Transverse colon (tissue), 4 donors: ENCODE measurements around the gene B4GALNT4. TPM values are rescaled to one million over a fixed set of nuclear protein-coding genes. Genes with fewer than 3 reads are reported as not detected.
"Not testable (repeated sequence)": the region's sequence is repeated elsewhere in the genome, so short reads cannot be mapped to it uniquely, and the experiment has no call there.

ENCODE experiments used
- DNase-seq: peaks from one replicate; pipeline ENCODE4 v3.0.0-alpha.2; 2019
- H3K27ac ChIP-seq, 4 donors: fragments of 200-600 bp; sonication (generic); 2 replicates each; pipeline ENCODE4 v1.5.1; 2016 to 2018; ENCODE audit warnings: inconsistent platforms in 4 of 4
- H3K27me3 ChIP-seq: fragments of 200-600 bp; sonication (generic); 2 replicates; pipeline ENCODE4 v1.5.1; 2017; ENCODE audit warnings: inconsistent platforms
- H3K36me3 ChIP-seq, 4 donors: fragments of 200-600 bp; sonication (generic); 2 replicates each; pipeline ENCODE4 v1.5.1; 2017 to 2019; ENCODE audit warnings: inconsistent platforms in 4 of 4
- H3K4me1 ChIP-seq, 4 donors: fragments of 200-600 bp; sonication (generic); 2 replicates each; pipeline ENCODE4 v1.5.1; 2017 to 2020; ENCODE audit warnings: inconsistent platforms in 4 of 4
- H3K4me3 ChIP-seq, 4 donors: fragments of 200-600 bp; sonication (generic); 1 replicate in 1 of 4; 2 replicates in 3 of 4; pipeline versions ENCODE4 v1.5.1 to v1.6.1; 2017 to 2019; ENCODE audit warnings: inconsistent platforms in 4 of 4
- H3K9me3 ChIP-seq, 2 donors: fragments of 200-600 bp; sonication (generic); 2 replicates each; pipeline ENCODE4 v1.5.1; 2017 to 2019; ENCODE audit warnings: inconsistent platforms in 2 of 2
- CTCF ChIP-seq, 5 experiments: fragments of 200-600 bp in 3 of 5; fragments of 450-650 bp in 2 of 5; sonication (generic) in 3 of 5; IDR thresholded peaks; 1 replicate in 2 of 5; 2 replicates in 3 of 5; pipeline ENCODE4 v1.5.1; 2016 to 2017; ENCODE audit warnings: antibody characterized with exemption in 5 of 5, inconsistent platforms in 3 of 5, mild to moderate bottlenecking in 2 of 5, moderate library complexity in 1 of 5
- EP300 ChIP-seq: sonication (generic); formaldehyde crosslinking; IDR thresholded peaks from one replicate; pipeline ENCODE4 v1.6.1; 2017; ENCODE audit warnings: antibody characterized with exemption, low read depth
- POLR2A ChIP-seq: fragments of 450-650 bp; IDR thresholded peaks from one replicate; pipeline ENCODE4 v1.6.1; 2016; ENCODE audit warnings: antibody characterized with exemption, mild to moderate bottlenecking, moderate library complexity
- POLR2AphosphoS5 ChIP-seq, 3 donors: sonication (generic); formaldehyde crosslinking; IDR thresholded peaks; one replicate each; pipeline ENCODE4 v1.6.1; 2016; ENCODE audit warnings: antibody characterized with exemption in 3 of 3
- WGBS, 2 donors: methylation state at CpG; one replicate each; pipeline ENCODE4 v1.1.5; 2018; ENCODE audit warnings: low coverage in 1 of 2; 5-methylcytosine and 5-hydroxymethylcytosine counted together
- in situ Hi-C, 4 donors: fragments of 200-750 bp; cut with MboI; loops; one replicate each; pipeline versions ENCODE4 v1.15.0 to v1.15.1; 2017; ENCODE audit warnings: low sequenced_read_pairs in 3 of 4, low pct_ligation_motif_present in 1 of 4, low pct_unique_long_range_greater_than_20kb in 1 of 4
- intact Hi-C: fragments of 100-400 bp; cut with DNase I; formaldehyde crosslinking; loops from one replicate; pipeline ENCODE4 v1.15.1; 2023; ENCODE audit warnings: low total_unique reads
- total RNA-seq, 4 donors: library from RNA; depleted of rRNA; stranded (reverse); fragments of >200 nt; gene quantifications; one replicate each; pipeline ENCODE4 v1.1.0, GENCODE V29; 2016

Gene B4GALNT4
- total RNA-seq, 4 donors from 2014 or later, result 0.82 to 3.0 (median 1.3) TPM; not detected in 1

- H3K36me3 ChIP-seq, result no peaks in the 10 kb centered on the region
- DNase-seq, result no peak
- TF ChIP-seq EP300, result no peak
- no peak for TF ChIP-seq CTCF (IDR thresholded peaks at IDR 0.05)
- TF ChIP-seq POLR2A, result no peak
- TF ChIP-seq POLR2AphosphoS5 (IDR thresholded peaks at IDR 0.05), result no peak
- intact Hi-C loops, result no loop called here
- in situ Hi-C loops, result no loop called here
- peaks cover 27 to 38% (median 34%) of the 10 kb centered on the region in 4 donors for H3K4me1 ChIP-seq
- H3K27ac ChIP-seq, result peak overlapping the region; percentile 80 to 87 (median 84)
- H3K4me3 ChIP-seq, result no peak overlapping the region
- no peaks in the 10 kb centered on the region for H3K9me3 ChIP-seq
- 96 to 100% methylated on average over 3 of the region's 3 CpGs for WGBS, 2 donors
- H3K27me3 ChIP-seq, result no peaks in the 10 kb centered on the region
Observed at GRCh38 chr11:327581-327923, 41.7 kb upstream of the B4GALNT4 start.

- Histone ChIP-seq H3K9me3 (no peaks in the 10 kb centered on the region), H3K27me3 (no peaks in the 10 kb centered on the region), H3K4me1 (peaks cover 27 to 38% (median 34%) of the 10 kb centered on the region in 4 donors), H3K36me3 (no peaks in the 10 kb centered on the region), H3K4me3 (no peak overlapping the region), H3K27ac (peak overlapping the region in 2 of 4 donors; percentile 83 to 87)
- intact Hi-C loops, result no loop called here
- 93 to 96% methylated on average over 8 to 13 of the region's 13 CpGs for WGBS, 2 donors
- TF ChIP-seq CTCF (IDR thresholded peaks at IDR 0.05) (no peak), EP300 (no peak), POLR2A (no peak), POLR2AphosphoS5 (IDR thresholded peaks at IDR 0.05) (no peak)
- DNase-seq, result no peak
- in situ Hi-C loops, result no loop called here
Observed at GRCh38 chr11:328012-328411, 41.3 kb upstream of the B4GALNT4 start.

GRCh38 chr11:328516-329100 lies 40.7 kb upstream of the B4GALNT4 start:
- H3K27me3 ChIP-seq, H3K9me3 ChIP-seq, H3K27ac ChIP-seq, H3K4me3 ChIP-seq, in situ Hi-C loops, DNase-seq, intact Hi-C loops, H3K36me3 ChIP-seq: not testable (repeated sequence)
- peaks cover 27 to 38% (median 34%) of the 10 kb centered on the region in 4 donors for H3K4me1 ChIP-seq
- WGBS, 2 donors, result 90% methylated on average over 15 of the region's 15 CpGs; no CpG with 5 or more reads in 1 of the 2 donors

GRCh38 chr11:329886-330253 lies 39.4 kb upstream of the B4GALNT4 start:
- no peak overlapping the region for H3K27ac ChIP-seq
- no peaks in the 10 kb centered on the region for H3K27me3 ChIP-seq
- no peaks in the 10 kb centered on the region for H3K36me3 ChIP-seq
- in situ Hi-C loops, result no loop called here
- DNase-seq, result no peak
- intact Hi-C loops, result no loop called here
- no peak overlapping the region for H3K4me3 ChIP-seq
- TF ChIP-seq POLR2AphosphoS5 (IDR thresholded peaks at IDR 0.05) (no peak), CTCF (IDR thresholded peaks at IDR 0.05) (no peak), POLR2A (no peak), EP300 (no peak)
- WGBS, 2 donors, result 93 to 100% methylated on average over 1 to 2 of the region's 2 CpGs
- peaks cover 23 to 33% (median 25%) of the 10 kb centered on the region in 4 donors for H3K4me1 ChIP-seq
- no peaks in the 10 kb centered on the region for H3K9me3 ChIP-seq

- Histone ChIP-seq H3K9me3 (no peaks in the 10 kb centered on the region), H3K4me3 (no peak overlapping the region), H3K36me3 (no peaks in the 10 kb centered on the region), H3K27me3 (no peaks in the 10 kb centered on the region), H3K4me1 (peaks cover 22 to 36% (median 23%) of the 10 kb centered on the region in 4 donors), H3K27ac (no peak overlapping the region)
- in situ Hi-C loops, result no loop called here
- intact Hi-C loops, result no loop called here
- DNase-seq, result no peak
- TF ChIP-seq POLR2A, result no peak
- TF ChIP-seq POLR2AphosphoS5 (IDR thresholded peaks at IDR 0.05), result no peak
- TF ChIP-seq CTCF (IDR thresholded peaks at IDR 0.05), result no peak
- TF ChIP-seq EP300, result no peak
- WGBS, 2 donors, result 67 to 79% methylated on average over 3 to 14 of the region's 14 CpGs
Observed at GRCh38 chr11:330307-330693, 39.0 kb upstream of the B4GALNT4 start.
